Measurements from ENCODE around the gene SLC6A6. TPM values are rescaled to one million over a fixed set of nuclear protein-coding genes. Genes with fewer than 3 reads are reported as not detected.
"Not testable (repeated sequence)": the region's sequence is repeated elsewhere in the genome, so short reads cannot be mapped to it uniquely, and the experiment has no call there.

Gene SLC6A6
- polyA plus RNA-seq, 4 donors, result 6.9 to 24.1 (median 9.7) TPM

GRCh38 chr3:14406336-14406735 is 3.9 kb downstream of the SLC6A6 start:
- WGBS, 3 donors, result 72 to 76% (median 74%) methylated on average over 5 of the region's 5 CpGs
- Histone ChIP-seq H3K4me3 (ENCODE audit: low read depth in 1 of 3, low read length in 3 of 3) (no peak overlapping the region), H3K27me3 (ENCODE audit: control insufficient read depth in 3 of 3, insufficient read depth in 3 of 3, low read length in 3 of 3) (no peaks in the 10 kb centered on the region), H3K36me3 (ENCODE audit: control insufficient read depth in 3 of 3, insufficient read depth in 2 of 3, low read depth in 1 of 3, low read length in 3 of 3) (peaks cover 0 to 38% (median 0%) of the 10 kb centered on the region in 3 donors), H3K9me3 (ENCODE audit: control insufficient read depth in 2 of 2, insufficient read depth in 1 of 2, low read depth in 1 of 2, low read length in 1 of 2) (no peaks in the 10 kb centered on the region), H3K4me1 (ENCODE audit: control insufficient read depth in 3 of 3, insufficient read depth in 2 of 3, low read depth in 1 of 3, low read length in 2 of 3) (peaks cover 3 to 27% (median 16%) of the 10 kb centered on the region in 3 donors), H3K27ac (ENCODE audit: low read depth in 1 of 3, low read length in 2 of 3) (no peak overlapping the region)
- FAIRE-seq (no peak), DNase-seq (no peak)

- no peak overlapping the region for H3K27ac ChIP-seq (ENCODE audit: low read depth in 1 of 3, low read length in 2 of 3)
Measured at GRCh38 chr3:14406766-14407165, 4.4 kb downstream of the SLC6A6 start.

GRCh38 chr3:14407203-14407602 is 4.8 kb downstream of the SLC6A6 start:
- DNase-seq (no peak), FAIRE-seq (no peak)
- Histone ChIP-seq H3K36me3 (ENCODE audit: control insufficient read depth in 3 of 3, insufficient read depth in 2 of 3, low read depth in 1 of 3, low read length in 3 of 3) (peaks cover 0 to 46% (median 0%) of the 10 kb centered on the region in 3 donors), H3K27me3 (ENCODE audit: control insufficient read depth in 3 of 3, insufficient read depth in 3 of 3, low read length in 3 of 3) (no peaks in the 10 kb centered on the region), H3K27ac (ENCODE audit: low read depth in 1 of 3, low read length in 2 of 3) (no peak overlapping the region), H3K9me3 (ENCODE audit: control insufficient read depth in 2 of 2, insufficient read depth in 1 of 2, low read depth in 1 of 2, low read length in 1 of 2) (no peaks in the 10 kb centered on the region), H3K4me3 (ENCODE audit: low read depth in 1 of 3, low read length in 3 of 3) (no peak overlapping the region), H3K4me1 (ENCODE audit: control insufficient read depth in 3 of 3, insufficient read depth in 2 of 3, low read depth in 1 of 3, low read length in 2 of 3) (peaks cover 3 to 23% (median 16%) of the 10 kb centered on the region in 3 donors)
- 76 to 83% (median 82%) methylated on average over 5 of the region's 5 CpGs for WGBS, 3 donors

More at GRCh38 chr3:14406766-14407165, 4.4 kb downstream of the SLC6A6 start:
- H3K27me3 ChIP-seq (ENCODE audit: control insufficient read depth in 3 of 3, insufficient read depth in 3 of 3, low read length in 3 of 3), result no peaks in the 10 kb centered on the region
- peaks cover 3 to 26% (median 16%) of the 10 kb centered on the region in 3 donors for H3K4me1 ChIP-seq (ENCODE audit: control insufficient read depth in 3 of 3, insufficient read depth in 2 of 3, low read depth in 1 of 3, low read length in 2 of 3)
- H3K4me3 ChIP-seq (ENCODE audit: low read depth in 1 of 3, low read length in 3 of 3), result no peak overlapping the region
- WGBS, 3 donors, result 73 to 86% (median 74%) methylated on average over 3 of the region's 3 CpGs
- FAIRE-seq (no peak), DNase-seq (no peak)
- H3K36me3 ChIP-seq (ENCODE audit: control insufficient read depth in 3 of 3, insufficient read depth in 2 of 3, low read depth in 1 of 3, low read length in 3 of 3), result peaks cover 0 to 43% (median 0%) of the 10 kb centered on the region in 3 donors
- H3K9me3 ChIP-seq (ENCODE audit: control insufficient read depth in 2 of 2, insufficient read depth in 1 of 2, low read depth in 1 of 2, low read length in 1 of 2), result no peaks in the 10 kb centered on the region

- Histone ChIP-seq H3K4me1 (ENCODE audit: control insufficient read depth in 3 of 3, insufficient read depth in 2 of 3, low read depth in 1 of 3, low read length in 2 of 3) (peaks cover 3 to 11% (median 11%) of the 10 kb centered on the region in 3 donors), H3K36me3 (ENCODE audit: control insufficient read depth in 3 of 3, insufficient read depth in 2 of 3, low read depth in 1 of 3, low read length in 3 of 3) (peaks cover 0 to 59% (median 0%) of the 10 kb centered on the region in 3 donors)
- DNase-seq; FAIRE-seq; H3K9me3 ChIP-seq (ENCODE audit: control insufficient read depth in 2 of 2, insufficient read depth in 1 of 2, low read depth in 1 of 2, low read length in 1 of 2); H3K27ac ChIP-seq (ENCODE audit: low read depth in 1 of 3, low read length in 2 of 3); H3K27me3 ChIP-seq (ENCODE audit: control insufficient read depth in 3 of 3, insufficient read depth in 3 of 3, low read length in 3 of 3); H3K4me3 ChIP-seq (ENCODE audit: low read depth in 1 of 3, low read length in 3 of 3): not testable (repeated sequence)
- WGBS, 3 donors, result 74 to 86% (median 76%) methylated on average over 6 of the region's 6 CpGs
Measured at GRCh38 chr3:14409779-14410063, 7.3 kb downstream of the SLC6A6 start.

GRCh38 chr3:14410106-14410502 is 7.7 kb downstream of the SLC6A6 start:
- FAIRE-seq, result no peak

GRCh38 chr3:14410503-14411165 is 8.2 kb downstream of the SLC6A6 start:
- Histone ChIP-seq H3K4me1 (ENCODE audit: control insufficient read depth in 3 of 3, insufficient read depth in 2 of 3, low read depth in 1 of 3, low read length in 2 of 3) (peaks cover 0 to 3% (median 3%) of the 10 kb centered on the region in 3 donors), H3K36me3 (ENCODE audit: control insufficient read depth in 3 of 3, insufficient read depth in 2 of 3, low read depth in 1 of 3, low read length in 3 of 3) (peaks cover 0 to 65% (median 5%) of the 10 kb centered on the region in 3 donors), H3K27me3 (ENCODE audit: control insufficient read depth in 3 of 3, insufficient read depth in 3 of 3, low read length in 3 of 3) (no peaks in the 10 kb centered on the region), H3K27ac (ENCODE audit: low read depth in 1 of 3, low read length in 2 of 3) (no peak overlapping the region), H3K9me3 (ENCODE audit: control insufficient read depth in 2 of 2, insufficient read depth in 1 of 2, low read depth in 1 of 2, low read length in 1 of 2) (no peaks in the 10 kb centered on the region), H3K4me3 (ENCODE audit: low read depth in 1 of 3, low read length in 3 of 3) (no peak overlapping the region)
- no peak for FAIRE-seq
- no peak for DNase-seq
- 73 to 86% (median 83%) methylated on average over 6 of the region's 6 CpGs for WGBS, 3 donors

More at GRCh38 chr3:14410106-14410502, 7.7 kb downstream of the SLC6A6 start:
- DNase-seq, result no peak
- WGBS, 3 donors, result 85 to 89% (median 86%) methylated on average over 4 to 5 of the region's 5 CpGs
- Histone ChIP-seq H3K9me3 (ENCODE audit: control insufficient read depth in 2 of 2, insufficient read depth in 1 of 2, low read depth in 1 of 2, low read length in 1 of 2) (no peaks in the 10 kb centered on the region), H3K27me3 (ENCODE audit: control insufficient read depth in 3 of 3, insufficient read depth in 3 of 3, low read length in 3 of 3) (no peaks in the 10 kb centered on the region), H3K4me1 (ENCODE audit: control insufficient read depth in 3 of 3, insufficient read depth in 2 of 3, low read depth in 1 of 3, low read length in 2 of 3) (peaks cover under 1 to 7% (median 7%) of the 10 kb centered on the region in 3 donors), H3K27ac (ENCODE audit: low read depth in 1 of 3, low read length in 2 of 3) (no peak overlapping the region), H3K4me3 (ENCODE audit: low read depth in 1 of 3, low read length in 3 of 3) (no peak overlapping the region), H3K36me3 (ENCODE audit: control insufficient read depth in 3 of 3, insufficient read depth in 2 of 3, low read depth in 1 of 3, low read length in 3 of 3) (peaks cover 0 to 62% (median 2%) of the 10 kb centered on the region in 3 donors)

GRCh38 chr3:14411166-14411526 is 8.7 kb downstream of the SLC6A6 start:
- WGBS, 3 donors, result 70 to 81% (median 72%) methylated on average over 9 of the region's 9 CpGs
- H3K4me3 ChIP-seq (ENCODE audit: low read depth in 1 of 3, low read length in 3 of 3), result no peak overlapping the region
- no peaks in the 10 kb centered on the region for H3K4me1 ChIP-seq (ENCODE audit: control insufficient read depth in 3 of 3, insufficient read depth in 2 of 3, low read depth in 1 of 3, low read length in 2 of 3)
- peaks cover 0 to 67% (median 5%) of the 10 kb centered on the region in 3 donors for H3K36me3 ChIP-seq (ENCODE audit: control insufficient read depth in 3 of 3, insufficient read depth in 2 of 3, low read depth in 1 of 3, low read length in 3 of 3)
- no peaks in the 10 kb centered on the region for H3K9me3 ChIP-seq (ENCODE audit: control insufficient read depth in 2 of 2, insufficient read depth in 1 of 2, low read depth in 1 of 2, low read length in 1 of 2)
- DNase-seq (no peak), FAIRE-seq (no peak)
- H3K27ac ChIP-seq (ENCODE audit: low read depth in 1 of 3, low read length in 2 of 3), result no peak overlapping the region
- no peaks in the 10 kb centered on the region for H3K27me3 ChIP-seq (ENCODE audit: control insufficient read depth in 3 of 3, insufficient read depth in 3 of 3, low read length in 3 of 3)

- 90 to 94% (median 92%) methylated on average over 7 of the region's 7 CpGs for WGBS, 3 donors
- no peaks in the 10 kb centered on the region for H3K4me1 ChIP-seq (ENCODE audit: control insufficient read depth in 3 of 3, insufficient read depth in 2 of 3, low read depth in 1 of 3, low read length in 2 of 3)
- DNase-seq (no peak), FAIRE-seq (no peak)
- H3K27ac ChIP-seq (ENCODE audit: low read depth in 1 of 3, low read length in 2 of 3), result no peak overlapping the region
- no peaks in the 10 kb centered on the region for H3K27me3 ChIP-seq (ENCODE audit: control insufficient read depth in 3 of 3, insufficient read depth in 3 of 3, low read length in 3 of 3)
- H3K36me3 ChIP-seq (ENCODE audit: control insufficient read depth in 3 of 3, insufficient read depth in 2 of 3, low read depth in 1 of 3, low read length in 3 of 3), result peaks cover 3 to 68% (median 10%) of the 10 kb centered on the region in 3 donors
- H3K9me3 ChIP-seq (ENCODE audit: control insufficient read depth in 2 of 2, insufficient read depth in 1 of 2, low read depth in 1 of 2, low read length in 1 of 2), result no peaks in the 10 kb centered on the region
- no peak overlapping the region for H3K4me3 ChIP-seq (ENCODE audit: low read depth in 1 of 3, low read length in 3 of 3)
Measured at GRCh38 chr3:14411988-14412387, 9.6 kb downstream of the SLC6A6 start.
